ENCODE results near the gene C16orf74.

Gene C16orf74

DNA sequence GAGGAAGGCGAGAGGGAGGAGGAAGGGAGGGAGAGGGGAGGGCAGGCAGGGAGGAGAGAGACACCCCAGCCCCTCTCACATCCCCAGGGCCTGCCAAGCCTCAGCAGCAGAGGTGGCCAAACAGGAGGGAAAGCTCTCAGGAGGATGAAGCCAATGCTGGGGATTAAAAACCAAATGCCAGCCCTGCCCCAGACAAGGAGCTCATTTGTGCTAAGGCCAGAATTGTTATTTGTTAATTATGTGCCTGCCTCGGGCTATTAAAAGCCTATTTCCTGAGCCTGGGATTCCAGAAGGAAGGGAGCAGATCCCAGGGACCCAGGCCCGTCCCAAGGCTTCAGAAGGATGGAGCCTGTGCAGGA, 34.2 kb downstream of the C16orf74 start:
- no peak for DNase-seq

GRCh38 chr16:85716022-85716679, 34.7 kb downstream of the C16orf74 start:
- DNase-seq = no peak

DNA sequence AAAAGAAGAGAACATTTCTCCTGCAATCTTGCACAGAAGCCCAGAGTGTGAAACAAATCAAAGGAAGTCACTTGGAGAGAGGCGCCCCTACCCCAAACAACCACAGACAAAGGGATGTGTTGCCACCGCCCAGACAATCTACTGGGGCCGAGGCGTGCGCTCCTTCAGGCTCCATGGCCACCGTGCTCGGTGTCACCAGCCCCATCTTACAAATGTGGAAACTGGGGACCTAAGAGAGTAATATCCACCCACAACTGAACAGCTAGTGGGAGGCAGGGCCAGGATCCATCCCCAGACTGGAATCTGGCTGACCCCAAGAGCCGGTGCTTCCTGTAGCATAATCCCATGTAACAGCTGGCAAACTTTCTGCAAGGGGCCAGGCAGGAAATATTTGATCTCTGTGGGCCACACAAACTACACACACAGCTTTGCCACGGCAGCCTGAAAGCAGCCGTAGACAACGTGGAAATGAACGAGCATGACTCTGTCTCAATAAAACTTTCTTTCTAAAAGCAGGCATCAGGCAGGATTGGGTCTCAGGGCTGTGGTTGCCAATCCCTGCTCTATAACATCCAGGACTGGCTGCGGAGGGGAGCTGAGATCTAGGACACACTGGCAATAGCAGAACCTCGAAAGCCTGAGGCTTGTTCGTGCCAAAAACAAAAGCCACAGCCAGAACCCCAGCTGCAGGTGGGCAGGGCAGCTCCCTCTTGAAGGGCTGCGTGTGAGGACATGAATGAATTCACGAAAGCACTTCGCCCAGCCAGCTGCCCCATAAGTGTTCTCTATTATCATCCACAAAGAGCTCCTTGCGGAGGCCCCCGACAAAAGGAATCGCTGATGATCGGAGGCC, 35.5 kb downstream of the C16orf74 start:
- DNase-seq = no peak

GRCh38 chr16:85712801-85713200, 38.1 kb downstream of the C16orf74 start:
- no peak for DNase-seq

GRCh38 chr16:85711982-85712587, 38.8 kb downstream of the C16orf74 start:
- DNase-seq = no peak

GRCh38 chr16:85710732-85711131, 40.2 kb downstream of the C16orf74 start:
- no peak for DNase-seq

- no peak for DNase-seq
Measured at GRCh38 chr16:85709766-85710585, 40.9 kb downstream of the C16orf74 start.

DNA sequence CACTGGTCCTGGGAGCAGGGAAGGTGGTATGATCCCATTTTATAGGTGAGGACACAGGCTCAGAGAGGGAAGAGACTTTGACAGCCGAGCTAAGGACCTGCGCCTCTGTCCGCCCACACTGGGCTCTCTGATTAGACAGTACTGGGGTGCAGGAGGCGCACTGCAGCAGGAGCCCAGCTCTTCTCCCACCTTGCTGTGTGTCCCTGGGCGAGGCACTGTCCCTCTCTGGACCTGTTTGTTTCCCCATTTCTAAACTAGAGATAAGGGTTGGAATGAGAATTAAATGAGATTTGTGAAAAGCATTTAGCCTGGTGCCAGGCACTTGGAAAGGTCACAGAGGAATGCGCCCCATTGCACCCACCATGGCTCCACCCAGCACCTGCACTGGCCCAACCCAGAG, 42.6 kb downstream of the C16orf74 start:
- DNase-seq = no peak

GRCh38 chr16:85707528-85708095, 43.3 kb downstream of the C16orf74 start:
- DNase-seq = no peak

DNA sequence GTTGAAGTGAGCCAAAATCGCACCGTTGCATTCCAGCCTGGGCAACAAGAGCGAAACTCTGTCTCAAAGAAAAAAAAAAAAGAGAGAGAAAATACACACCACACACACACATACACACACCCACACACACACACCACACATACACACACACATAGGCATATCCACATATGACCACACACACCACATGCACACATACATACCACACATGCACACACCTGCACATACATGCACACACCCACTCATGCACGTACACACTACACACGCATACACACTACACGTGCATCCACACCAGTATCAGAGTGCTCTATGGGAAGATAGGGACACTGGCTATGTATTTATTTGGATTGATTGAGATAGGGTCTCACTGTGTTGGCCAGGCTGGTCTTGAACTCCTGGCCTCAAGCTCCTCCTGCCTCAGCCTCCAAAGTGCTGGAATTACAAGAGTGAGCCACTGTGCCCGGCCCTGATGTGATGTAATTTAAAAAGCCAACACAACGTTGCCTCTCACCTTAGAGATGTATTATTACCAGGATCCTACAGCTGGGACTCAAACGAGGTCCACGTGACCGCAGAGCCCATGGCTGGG, 44.4 kb downstream of the C16orf74 start:
- no peak for DNase-seq

- DNase-seq = no peak
Measured at GRCh38 chr16:85704900-85705846, 45.7 kb downstream of the C16orf74 start.

GRCh38 chr16:85704011-85704410, 46.9 kb downstream of the C16orf74 start:
- DNase-seq = no peak

DNA sequence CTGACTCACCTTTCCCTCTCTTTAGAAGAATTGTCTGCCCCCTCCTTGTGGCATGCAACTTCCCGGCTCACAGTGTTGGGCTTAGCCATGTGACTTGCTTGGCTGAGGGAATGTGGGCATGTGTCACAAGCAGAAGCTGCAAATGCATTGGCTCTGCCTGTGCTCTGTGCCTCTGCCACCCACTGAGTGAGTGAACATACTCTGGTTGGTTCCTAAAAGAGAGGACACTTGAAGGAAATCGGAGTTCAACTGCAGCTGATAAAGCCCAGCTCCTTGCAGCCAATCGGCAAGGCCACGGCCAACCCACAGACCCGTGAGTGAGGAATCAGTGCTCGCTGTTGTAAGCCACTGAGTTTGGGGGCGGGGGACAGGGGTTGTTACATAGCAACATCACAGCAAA, 51.3 kb downstream of the C16orf74 start:
- peak; percentile 77 for DNase-seq

GRCh38 chr16:85698935-85699558, 51.8 kb downstream of the C16orf74 start:
- DNase-seq = peak; percentile 10

GRCh38 chr16:85698459-85698891, 52.4 kb downstream of the C16orf74 start:
- no peak for DNase-seq

DNA sequence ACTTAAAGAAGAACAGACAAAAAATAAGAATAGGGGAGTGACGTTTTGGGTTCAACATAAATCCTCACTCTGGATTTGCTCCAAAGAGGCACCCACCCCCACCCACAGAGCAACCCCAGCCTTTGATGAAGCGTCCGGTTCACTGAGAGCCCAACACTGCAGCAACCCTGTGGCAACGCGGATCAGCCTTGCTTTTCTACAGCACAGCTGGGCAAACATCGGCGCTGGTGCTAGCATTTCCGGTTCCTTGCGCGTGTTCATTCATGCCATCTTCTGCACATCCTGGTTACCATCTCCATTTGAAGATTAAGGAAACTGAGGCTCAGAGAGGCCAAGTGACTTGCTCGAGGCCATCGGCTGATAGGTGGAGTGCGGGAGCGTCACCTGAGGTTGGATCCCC, 53.5 kb downstream of the C16orf74 start:
- no peak for DNase-seq

DNA sequence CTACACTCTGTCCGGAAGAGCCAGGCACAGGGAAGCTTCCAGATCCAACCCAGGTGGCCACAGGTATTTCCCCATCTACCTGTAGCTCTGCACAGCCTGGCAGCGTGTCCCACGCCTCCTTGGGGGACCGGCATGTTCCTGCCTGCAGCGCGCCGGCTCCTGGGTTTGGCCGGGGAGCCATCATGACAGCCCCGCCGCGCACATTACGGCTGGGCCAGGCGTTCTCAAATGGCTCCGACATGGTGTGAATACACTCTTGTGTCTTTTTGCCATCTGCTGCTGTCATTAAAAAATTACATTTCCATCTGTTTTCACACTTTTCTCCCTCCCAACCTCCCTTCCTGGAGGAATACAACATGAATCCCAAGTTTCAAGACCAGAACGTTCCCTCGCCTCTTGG, 54.1 kb downstream of the C16orf74 start:
- no peak for DNase-seq

DNA sequence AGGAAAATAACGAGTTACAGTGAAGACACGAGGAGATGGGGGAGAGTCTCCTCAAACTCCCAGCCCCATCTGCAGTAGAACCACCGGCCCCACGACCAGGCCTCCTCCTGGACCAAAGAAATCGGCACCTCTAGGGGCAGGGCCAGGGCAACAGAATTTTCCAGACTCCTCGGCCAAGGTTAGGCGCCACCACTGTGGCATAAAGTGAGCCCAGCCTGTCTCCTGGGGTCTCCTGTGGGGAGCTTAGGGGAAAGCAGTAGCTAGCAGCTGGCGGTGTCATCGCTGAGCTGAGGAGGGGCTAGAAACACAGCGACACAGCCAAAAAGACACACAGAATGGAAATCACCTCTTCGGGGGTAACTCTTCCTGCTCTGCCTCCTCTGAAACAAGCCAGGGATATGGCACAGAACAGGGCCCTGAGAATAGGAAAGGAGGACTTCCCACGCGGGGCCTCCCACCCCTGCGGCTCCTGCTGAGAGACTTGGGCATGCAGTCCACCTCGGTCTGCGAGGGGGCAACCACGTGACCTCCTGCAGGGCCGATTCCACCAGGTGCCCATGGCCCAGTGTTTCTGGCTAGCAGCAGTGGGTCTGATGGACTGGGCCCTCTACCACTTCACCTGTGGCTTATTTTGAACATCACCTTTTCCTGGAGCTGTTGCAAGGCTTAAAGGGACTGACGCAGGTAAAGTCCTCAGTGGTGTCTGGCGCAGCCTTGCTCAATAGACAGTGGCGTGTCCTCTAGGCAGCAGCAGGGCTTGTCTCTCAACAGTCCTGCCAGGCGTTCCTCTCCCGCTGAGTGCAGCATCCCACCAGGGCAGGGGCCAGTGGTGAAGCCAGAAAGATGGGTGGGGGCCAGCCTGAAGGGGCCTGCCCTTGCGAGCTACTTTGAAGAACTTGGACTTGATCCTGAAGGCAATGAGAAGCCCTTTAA, 55.4 kb downstream of the C16orf74 start:
- DNase-seq = no peak

DNA sequence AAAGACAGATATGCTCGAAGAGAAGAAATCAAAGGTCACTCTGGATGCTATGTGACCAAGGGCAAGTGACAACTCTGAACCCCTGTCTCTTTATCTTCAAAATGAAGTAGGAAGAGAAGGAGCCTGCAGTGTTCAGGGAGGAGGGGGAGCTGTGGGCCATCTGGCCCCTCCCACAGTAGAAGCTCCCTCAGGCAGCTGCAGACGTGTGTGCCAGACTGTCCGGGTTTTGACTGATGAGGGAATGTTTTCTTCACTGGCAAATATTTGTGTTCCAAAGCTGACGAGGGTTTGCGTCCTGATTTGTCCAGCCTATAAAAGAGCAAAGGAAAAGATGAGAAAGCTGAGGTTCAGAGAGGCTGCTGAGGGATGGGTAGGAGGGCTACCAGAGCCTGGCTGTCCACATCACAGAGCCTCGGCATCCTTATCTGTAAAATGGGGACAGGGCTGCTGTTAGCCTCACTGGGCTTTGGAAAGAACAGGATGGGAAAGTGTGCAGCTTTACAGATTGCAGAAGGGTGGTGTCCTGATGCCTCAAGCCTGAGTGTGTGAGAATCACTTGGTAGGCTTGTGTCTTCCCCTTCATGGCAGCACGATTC, 60.3 kb downstream of the C16orf74 start:
- no peak for DNase-seq

Measured in inflammatory macrophage treated with lipopolysaccharide for 4 hours (primary cell).